GM12878 (cell line): Measurements from ENCODE around the gene CDC34. TPM values are rescaled to one million over a fixed set of nuclear protein-coding genes. Genes with fewer than 3 reads are reported as not detected.

Experiments
- ASH2L ChIP-seq: fragments of 300-600, 200-600 bp; sonication (generic); IDR thresholded peaks from 2 replicates; pipeline ENCODE4 v1.6.1; 2017; ENCODE audit warnings: low read depth, mild to moderate bottlenecking, borderline replicate concordance
- BRCA1 ChIP-seq: IDR thresholded peaks from 2 replicates; pipeline ENCODE4 v1.6.1; 2011; ENCODE audit warnings: low read depth, low read length, improper control_type of control experiment
- EP300 ChIP-seq, 2 experiments: fragments of 150-350 bp in 1 of 2; IDR thresholded peaks; 2 replicates each; pipeline ENCODE4 v1.6.1; 2011 to 2012; ENCODE audit warnings: low read depth in 2 of 2, low read length in 2 of 2, borderline replicate concordance in 1 of 2, improper control_type of control experiment in 1 of 2, inconsistent platforms in 1 of 2; ENCODE audit not compliant: control insufficient read depth in 1 of 2
- ETV6 ChIP-seq, 2 experiments: fragments of 450-650 bp in 1 of 2; IDR thresholded peaks in 1 of 2; conservative IDR thresholded peaks in 1 of 2; 2 replicates each; pipeline ENCODE4 v1.6.1; 2014; ENCODE audit warnings: antibody characterized with exemption in 1 of 2, borderline replicate concordance in 1 of 2, low read depth in 1 of 2, mild to moderate bottlenecking in 1 of 2, moderate library complexity in 1 of 2
- JUNB ChIP-seq: IDR thresholded peaks from 2 replicates; pipeline ENCODE4 v1.6.1; 2016; ENCODE audit warnings: antibody characterized with exemption, mild to moderate bottlenecking
- LARP7 ChIP-seq: fragments of 450-650 bp; IDR thresholded peaks from 2 replicates; pipeline ENCODE4 v1.6.1; 2017; ENCODE audit warnings: mild to moderate bottlenecking
- MEF2A ChIP-seq: IDR thresholded peaks from 2 replicates; pipeline ENCODE4 v1.6.1; 2011; ENCODE audit warnings: low read depth, mild to moderate bottlenecking, low read length, moderate library complexity; ENCODE audit not compliant: insufficient read depth
- MTA3 ChIP-seq: IDR thresholded peaks from 2 replicates; pipeline ENCODE4 v1.6.1; 2012; ENCODE audit warnings: low read length, inconsistent platforms, borderline replicate concordance
- MYB ChIP-seq: fragments of 150-350 bp; IDR thresholded peaks from 2 replicates; pipeline ENCODE4 v1.6.1; 2014; ENCODE audit warnings: mild to moderate bottlenecking, low read depth, low read length, borderline replicate concordance
- MYC ChIP-seq: IDR thresholded peaks from 2 replicates; pipeline ENCODE4 v1.6.1; 2011; ENCODE audit warnings: mild to moderate bottlenecking, low read length, moderate library complexity, inconsistent platforms; ENCODE audit not compliant: insufficient read depth, insufficient replicate concordance, insufficient read length, severe bottlenecking
- NBN ChIP-seq: fragments of 450-650 bp; IDR thresholded peaks from 2 replicates; pipeline ENCODE4 v1.6.1; 2016
- NFYB ChIP-seq: IDR thresholded peaks from 2 replicates; pipeline ENCODE4 v1.6.1; 2011; ENCODE audit warnings: low read depth, mild to moderate bottlenecking, low read length, improper control_type of control experiment, moderate library complexity; ENCODE audit not compliant: insufficient read depth
- POLR2AphosphoS2 ChIP-seq: IDR thresholded peaks from 2 replicates; pipeline ENCODE4 v1.6.1; 2011; ENCODE audit warnings: low read depth, mild to moderate bottlenecking, low read length, improper control_type of control experiment, moderate library complexity
- RAD51 ChIP-seq: fragments of 450-650 bp; IDR thresholded peaks from 2 replicates; pipeline ENCODE4 v1.6.1; 2016; ENCODE audit warnings: moderate library complexity, mild to moderate bottlenecking, inconsistent platforms
- SIX5 ChIP-seq: IDR thresholded peaks from 2 replicates; pipeline ENCODE4 v1.6.1; 2011; ENCODE audit warnings: mild to moderate bottlenecking, low read depth, low read length, moderate library complexity; ENCODE audit not compliant: severe bottlenecking
- SMARCA5 ChIP-seq: fragments of 450-650 bp; IDR thresholded peaks from 2 replicates; pipeline ENCODE4 v1.6.1; 2017; ENCODE audit warnings: mild to moderate bottlenecking
- SRF ChIP-seq, 2 experiments: IDR thresholded peaks; 2 replicates each; pipeline ENCODE4 v1.6.1; 2011; ENCODE audit warnings: low read depth in 2 of 2, low read length in 2 of 2, mild to moderate bottlenecking in 1 of 2, moderate library complexity in 1 of 2
- TCF7 ChIP-seq: IDR thresholded peaks from 2 replicates; pipeline ENCODE4 v1.6.1; 2014; ENCODE audit warnings: antibody characterized with exemption, borderline replicate concordance
- WRNIP1 ChIP-seq: IDR thresholded peaks from 2 replicates; pipeline ENCODE4 v1.6.1; 2011; ENCODE audit warnings: low read depth, low read length, improper control_type of control experiment, borderline replicate concordance
- polyA plus RNA-seq, 11 experiments: library from polyadenylated mRNA; depleted of rRNA in 4 of 11; unstranded in 6 of 11; stranded (reverse) in 5 of 11; fragments of >200 nt; fragmentation: Nextera tagmentation in 4 of 11; fragmentation: Illumina TruSeq in 1 of 11; extraction: Ambion mirVana in 4 of 11; extraction: Trizol in 1 of 11; gene quantifications; 1 replicate in 1 of 11; 2 replicates in 10 of 11; pipeline versions ENCODE4 v1.2.1 to v1.2.3, GENCODE V29; 2011 to 2016; ENCODE audit warnings: inconsistent platforms in 2 of 11, missing spikeins in 2 of 11, low read depth in 1 of 11
- total RNA-seq, 4 experiments: library from RNA; depleted of rRNA in 3 of 4; stranded (reverse); fragments of >200 nt in 3 of 4; fragmentation: Illumina TruSeq in 1 of 4; extraction: Trizol in 1 of 4; gene quantifications; 2 replicates each; pipeline versions ENCODE4 v1.2.1 to v1.2.3, GENCODE V29; 2013 to 2021
- TF ChIP-seq, protein P1 (sequence below), 3 experiments: IDR thresholded peaks in 2 of 3; conservative IDR thresholded peaks in 1 of 3; 2 replicates each; pipeline ENCODE4 v1.5.1; 2011; ENCODE audit warnings: low read depth in 3 of 3, low read length in 3 of 3, mild to moderate bottlenecking in 3 of 3, control low read depth in 2 of 3, moderate library complexity in 2 of 3, inconsistent platforms in 1 of 3, mixed read lengths in 1 of 3; ENCODE audit not compliant: control insufficient read depth in 2 of 3, insufficient read depth in 1 of 3; ENCODE audit errors: extremely low read depth in 1 of 3
- TF ChIP-seq, protein P2 (sequence below): fragments of 450-650 bp; IDR thresholded peaks from 2 replicates; pipeline ENCODE4 v1.6.1; 2018; ENCODE audit warnings: borderline replicate concordance, mild to moderate bottlenecking; ENCODE audit not compliant: partially characterized antibody
- TF ChIP-seq, protein P3 (sequence below): IDR thresholded peaks from 2 replicates; pipeline ENCODE4 v1.6.1; 2012; ENCODE audit warnings: low read depth, low read length, improper control_type of control experiment
- TF ChIP-seq, protein P4 (sequence below): fragments of 450-650 bp; IDR thresholded peaks from 2 replicates; pipeline ENCODE4 v1.6.1; 2017; ENCODE audit warnings: low read depth, mild to moderate bottlenecking, moderate library complexity

CDC34 gene
- total and polyA plus RNA-seq, 10 of the 15 experiments (the other 5 are each of a cell fraction or from before 2014, with no cell fraction given), result 0.31 to 48.9 (median 28.5) TPM

DNA sequence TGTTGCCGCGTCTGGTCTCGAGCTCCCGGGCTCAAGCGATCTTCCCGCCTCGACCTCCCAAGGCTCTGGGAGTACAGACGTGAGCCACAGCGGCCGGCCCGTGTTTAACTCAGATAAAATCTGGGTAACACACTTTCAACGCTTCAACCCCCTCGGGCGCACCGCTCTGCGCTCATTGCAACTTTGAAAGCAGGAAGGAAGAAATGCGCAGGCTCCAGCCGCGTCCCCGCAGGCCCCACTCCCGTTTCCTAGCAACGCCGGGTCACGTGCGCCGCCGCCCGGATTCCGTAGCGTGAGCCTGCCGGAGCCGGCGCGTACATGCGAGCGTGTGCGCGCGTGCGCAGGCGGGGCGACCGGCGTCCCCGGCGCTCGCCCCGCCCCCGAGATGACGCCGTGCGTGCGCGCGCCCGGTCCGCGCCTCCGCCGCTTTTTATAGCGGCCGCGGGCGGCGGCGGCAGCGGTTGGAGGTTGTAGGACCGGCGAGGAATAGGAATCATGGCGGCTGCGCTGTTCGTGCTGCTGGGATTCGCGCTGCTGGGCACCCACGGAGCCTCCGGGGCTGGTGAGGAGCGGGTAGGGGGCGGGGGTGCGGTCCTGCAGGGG, 40.7 kb downstream of the CDC34 start, which contains the start of gene BSG (continued):
- TF ChIP-seq JUNB, result no peak
- TF ChIP-seq, protein P1, sequence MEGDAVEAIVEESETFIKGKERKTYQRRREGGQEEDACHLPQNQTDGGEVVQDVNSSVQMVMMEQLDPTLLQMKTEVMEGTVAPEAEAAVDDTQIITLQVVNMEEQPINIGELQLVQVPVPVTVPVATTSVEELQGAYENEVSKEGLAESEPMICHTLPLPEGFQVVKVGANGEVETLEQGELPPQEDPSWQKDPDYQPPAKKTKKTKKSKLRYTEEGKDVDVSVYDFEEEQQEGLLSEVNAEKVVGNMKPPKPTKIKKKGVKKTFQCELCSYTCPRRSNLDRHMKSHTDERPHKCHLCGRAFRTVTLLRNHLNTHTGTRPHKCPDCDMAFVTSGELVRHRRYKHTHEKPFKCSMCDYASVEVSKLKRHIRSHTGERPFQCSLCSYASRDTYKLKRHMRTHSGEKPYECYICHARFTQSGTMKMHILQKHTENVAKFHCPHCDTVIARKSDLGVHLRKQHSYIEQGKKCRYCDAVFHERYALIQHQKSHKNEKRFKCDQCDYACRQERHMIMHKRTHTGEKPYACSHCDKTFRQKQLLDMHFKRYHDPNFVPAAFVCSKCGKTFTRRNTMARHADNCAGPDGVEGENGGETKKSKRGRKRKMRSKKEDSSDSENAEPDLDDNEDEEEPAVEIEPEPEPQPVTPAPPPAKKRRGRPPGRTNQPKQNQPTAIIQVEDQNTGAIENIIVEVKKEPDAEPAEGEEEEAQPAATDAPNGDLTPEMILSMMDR (IDR thresholded peaks at IDR 0.05 in 2 of 3, conservative IDR thresholded peaks at IDR 0.05 in 1 of 3; ENCODE audit: control insufficient read depth in 2 of 3, extremely low read depth in 1 of 3, insufficient read depth in 1 of 3, low read depth in 3 of 3, low read length in 3 of 3), result no peak
- TF ChIP-seq MEF2A, result no peak
- no peak for TF ChIP-seq BRCA1
- TF ChIP-seq EP300 (IDR thresholded peaks at IDR 0.05; ENCODE audit: borderline replicate concordance in 1 of 2, control insufficient read depth in 1 of 2, low read depth in 2 of 2, low read length in 2 of 2), result no peak; a peak in 1 of 4 replicates
- TF ChIP-seq RAD51, result peak; percentile 92
- TF ChIP-seq, protein P2, sequence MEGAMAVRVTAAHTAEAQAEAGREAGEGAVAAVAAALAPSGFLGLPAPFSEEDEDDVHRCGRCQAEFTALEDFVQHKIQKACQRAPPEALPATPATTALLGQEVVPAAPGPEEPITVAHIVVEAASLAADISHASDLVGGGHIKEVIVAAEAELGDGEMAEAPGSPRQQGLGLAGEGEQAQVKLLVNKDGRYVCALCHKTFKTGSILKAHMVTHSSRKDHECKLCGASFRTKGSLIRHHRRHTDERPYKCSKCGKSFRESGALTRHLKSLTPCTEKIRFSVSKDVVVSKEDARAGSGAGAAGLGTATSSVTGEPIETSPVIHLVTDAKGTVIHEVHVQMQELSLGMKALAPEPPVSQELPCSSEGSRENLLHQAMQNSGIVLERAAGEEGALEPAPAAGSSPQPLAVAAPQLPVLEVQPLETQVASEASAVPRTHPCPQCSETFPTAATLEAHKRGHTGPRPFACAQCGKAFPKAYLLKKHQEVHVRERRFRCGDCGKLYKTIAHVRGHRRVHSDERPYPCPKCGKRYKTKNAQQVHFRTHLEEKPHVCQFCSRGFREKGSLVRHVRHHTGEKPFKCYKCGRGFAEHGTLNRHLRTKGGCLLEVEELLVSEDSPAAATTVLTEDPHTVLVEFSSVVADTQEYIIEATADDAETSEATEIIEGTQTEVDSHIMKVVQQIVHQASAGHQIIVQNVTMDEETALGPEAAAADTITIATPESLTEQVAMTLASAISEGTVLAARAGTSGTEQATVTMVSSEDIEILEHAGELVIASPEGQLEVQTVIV, result no peak
- TF ChIP-seq LARP7, result peak; percentile 70; the same call in 1 of the 2 replicates
- TF ChIP-seq, protein P3, sequence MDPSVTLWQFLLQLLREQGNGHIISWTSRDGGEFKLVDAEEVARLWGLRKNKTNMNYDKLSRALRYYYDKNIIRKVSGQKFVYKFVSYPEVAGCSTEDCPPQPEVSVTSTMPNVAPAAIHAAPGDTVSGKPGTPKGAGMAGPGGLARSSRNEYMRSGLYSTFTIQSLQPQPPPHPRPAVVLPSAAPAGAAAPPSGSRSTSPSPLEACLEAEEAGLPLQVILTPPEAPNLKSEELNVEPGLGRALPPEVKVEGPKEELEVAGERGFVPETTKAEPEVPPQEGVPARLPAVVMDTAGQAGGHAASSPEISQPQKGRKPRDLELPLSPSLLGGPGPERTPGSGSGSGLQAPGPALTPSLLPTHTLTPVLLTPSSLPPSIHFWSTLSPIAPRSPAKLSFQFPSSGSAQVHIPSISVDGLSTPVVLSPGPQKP, result no peak
- TF ChIP-seq MTA3, result no peak; the same call in 1 of the 2 replicates
- peak; percentile 96 for TF ChIP-seq POLR2AphosphoS2
- TF ChIP-seq, protein P4, sequence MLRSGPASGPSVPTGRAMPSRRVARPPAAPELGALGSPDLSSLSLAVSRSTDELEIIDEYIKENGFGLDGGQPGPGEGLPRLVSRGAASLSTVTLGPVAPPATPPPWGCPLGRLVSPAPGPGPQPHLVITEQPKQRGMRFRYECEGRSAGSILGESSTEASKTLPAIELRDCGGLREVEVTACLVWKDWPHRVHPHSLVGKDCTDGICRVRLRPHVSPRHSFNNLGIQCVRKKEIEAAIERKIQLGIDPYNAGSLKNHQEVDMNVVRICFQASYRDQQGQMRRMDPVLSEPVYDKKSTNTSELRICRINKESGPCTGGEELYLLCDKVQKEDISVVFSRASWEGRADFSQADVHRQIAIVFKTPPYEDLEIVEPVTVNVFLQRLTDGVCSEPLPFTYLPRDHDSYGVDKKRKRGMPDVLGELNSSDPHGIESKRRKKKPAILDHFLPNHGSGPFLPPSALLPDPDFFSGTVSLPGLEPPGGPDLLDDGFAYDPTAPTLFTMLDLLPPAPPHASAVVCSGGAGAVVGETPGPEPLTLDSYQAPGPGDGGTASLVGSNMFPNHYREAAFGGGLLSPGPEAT, result no peak
- no peak for TF ChIP-seq TCF7
- no peak for TF ChIP-seq ETV6 (conservative IDR thresholded peaks at IDR 0.05 in 1 of 2, IDR thresholded peaks at IDR 0.05 in 1 of 2; ENCODE audit: borderline replicate concordance in 1 of 2, low read depth in 1 of 2)
- no peak for TF ChIP-seq SRF (IDR thresholded peaks at IDR 0.05; ENCODE audit: low read depth in 2 of 2, low read length in 2 of 2)
- TF ChIP-seq NBN, result no peak
- no peak for TF ChIP-seq MYC
- no peak for TF ChIP-seq SIX5
- no peak for TF ChIP-seq MYB
- TF ChIP-seq WRNIP1, result no peak
- TF ChIP-seq SMARCA5, result peak; percentile 71; the same call in 1 of the 2 replicates
- no peak for TF ChIP-seq ASH2L
- TF ChIP-seq NFYB, result 0 out of 2 replicates have a peak, but pooled peaks have one; percentile 18
